WTC11 (cell line): ENCODE data around the gene CACNB4.

Experiments
- AFF4 ChIP-seq: sonication (generic); formaldehyde crosslinking; IDR thresholded peaks from 2 replicates; pipeline ENCODE4 v1.8.1; 2023; ENCODE audit warnings: mild to moderate bottlenecking, missing genetic modification reagents, borderline replicate concordance
- ATF3 ChIP-seq: sonication (generic); formaldehyde crosslinking; conservative IDR thresholded peaks from 2 replicates; pipeline ENCODE4 v1.8.1; 2022; ENCODE audit warnings: mild to moderate bottlenecking, missing genetic modification reagents
- CTCF ChIP-seq: fragments of 200-600 bp; IDR thresholded peaks from 2 replicates; pipeline ENCODE4 v1.8.0; 2022; ENCODE audit warnings: antibody characterized with exemption
- E2F1 ChIP-seq: sonication (generic); formaldehyde crosslinking; IDR thresholded peaks from 2 replicates; pipeline ENCODE4 v1.8.0; 2022; ENCODE audit warnings: mild to moderate bottlenecking, missing genetic modification reagents
- ESRRA ChIP-seq: sonication (generic); formaldehyde crosslinking; IDR thresholded peaks from 2 replicates; pipeline ENCODE4 v1.8.1; 2022; ENCODE audit warnings: mild to moderate bottlenecking, missing genetic modification reagents, borderline replicate concordance
- FOXP1 ChIP-seq: sonication (generic); formaldehyde crosslinking; IDR thresholded peaks from 2 replicates; pipeline ENCODE4 v1.8.0; 2022; ENCODE audit warnings: missing genetic modification reagents, mild to moderate bottlenecking, moderate library complexity, borderline replicate concordance
- IRF1 ChIP-seq: sonication (generic); formaldehyde crosslinking; IDR thresholded peaks from 2 replicates; pipeline ENCODE4 v1.8.0; 2023; ENCODE audit warnings: missing genetic modification reagents
- JUN ChIP-seq: sonication (generic); formaldehyde crosslinking; IDR thresholded peaks from 2 replicates; pipeline ENCODE4 v1.8.0; 2023; ENCODE audit warnings: mild to moderate bottlenecking, missing genetic modification reagents
- NFYB ChIP-seq: sonication (generic); formaldehyde crosslinking; conservative IDR thresholded peaks from 2 replicates; pipeline ENCODE4 v1.8.0; 2022; ENCODE audit warnings: low read depth, missing genetic modification reagents
- PREB ChIP-seq: sonication (generic); formaldehyde crosslinking; IDR thresholded peaks from 2 replicates; pipeline ENCODE4 v1.8.1; 2022; ENCODE audit warnings: mild to moderate bottlenecking, missing genetic modification reagents, moderate library complexity, borderline replicate concordance
- SMAD4 ChIP-seq: sonication (generic); formaldehyde crosslinking; IDR thresholded peaks from 2 replicates; pipeline ENCODE4 v1.8.0; 2022; ENCODE audit warnings: mild to moderate bottlenecking, missing genetic modification reagents
- SP1 ChIP-seq: sonication (generic); formaldehyde crosslinking; conservative IDR thresholded peaks from 2 replicates; pipeline ENCODE4 v1.8.1; 2022; ENCODE audit warnings: missing genetic modification reagents
- USF2 ChIP-seq: sonication (generic); formaldehyde crosslinking; IDR thresholded peaks from 2 replicates; pipeline ENCODE4 v1.8.1; 2023; ENCODE audit warnings: mild to moderate bottlenecking, missing genetic modification reagents, moderate library complexity
- ZNF512 ChIP-seq: sonication (generic); formaldehyde crosslinking; IDR thresholded peaks from 2 replicates; pipeline ENCODE4 v1.8.1; 2022; ENCODE audit warnings: missing genetic modification reagents, borderline replicate concordance

GRCh38 chr2:151899156-151899555 lies 199.7 kb downstream of the CACNB4 start:
- TF ChIP-seq SP1 (CRISPR knock-in tag) (no peak), NFYB (CRISPR knock-in tag) (no peak), CTCF (no peak), JUN (CRISPR knock-in tag) (no peak), SMAD4 (CRISPR knock-in tag) (no peak), PREB (CRISPR knock-in tag) (no peak), IRF1 (CRISPR knock-in tag) (no peak), ZNF512 (CRISPR knock-in tag) (no peak), USF2 (CRISPR knock-in tag) (no peak), E2F1 (CRISPR knock-in tag) (no peak), ATF3 (CRISPR knock-in tag) (no peak), FOXP1 (CRISPR knock-in tag) (no peak), ESRRA (CRISPR knock-in tag) (no peak), AFF4 (CRISPR knock-in tag) (no peak)
